GM18870 (cell line): ENCODE data around the gene C16orf54.
"Not testable (repeated sequence)": the region's sequence is repeated elsewhere in the genome, so short reads cannot be mapped to it uniquely, and the experiment has no call there.

Experiments
- ATAC-seq: cut with Tn5 transposase; IDR thresholded peaks from one replicate; pipeline ENCODE4 v1.9.1; 2021; ENCODE audit warnings: moderate library complexity; ENCODE audit not compliant: unreplicated experiment

The C16orf54 gene

DNA sequence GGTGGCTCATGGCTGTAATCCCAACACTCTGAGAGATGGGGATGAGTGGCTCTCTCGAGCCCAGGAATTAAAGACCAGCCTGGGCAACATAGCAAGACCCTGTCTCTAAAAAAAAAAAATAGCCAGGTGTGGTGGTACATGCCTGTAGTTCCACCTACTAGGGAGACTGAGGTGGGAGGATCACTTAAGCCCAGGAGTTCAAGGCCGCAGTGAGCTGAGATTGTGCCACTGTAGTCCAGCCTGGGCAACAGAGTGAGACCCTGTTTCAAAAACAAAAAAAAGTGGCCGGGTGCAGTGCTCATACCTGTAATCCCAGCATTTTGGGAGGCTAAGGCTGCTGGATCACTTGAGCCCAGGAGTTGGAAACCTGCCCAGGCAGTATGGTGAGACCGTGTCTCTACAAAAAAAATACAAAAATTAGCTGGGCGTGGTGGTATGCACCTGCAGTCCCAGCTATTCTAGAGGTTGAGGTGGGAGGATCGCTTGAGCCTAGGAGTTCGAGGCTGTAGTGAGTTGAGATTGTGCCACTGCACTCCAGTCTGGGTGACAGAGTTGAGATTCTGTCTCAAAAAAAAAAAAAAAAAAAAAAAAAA lies 3.0 kb downstream of the C16orf54 start:
- no peak for ATAC-seq

DNA sequence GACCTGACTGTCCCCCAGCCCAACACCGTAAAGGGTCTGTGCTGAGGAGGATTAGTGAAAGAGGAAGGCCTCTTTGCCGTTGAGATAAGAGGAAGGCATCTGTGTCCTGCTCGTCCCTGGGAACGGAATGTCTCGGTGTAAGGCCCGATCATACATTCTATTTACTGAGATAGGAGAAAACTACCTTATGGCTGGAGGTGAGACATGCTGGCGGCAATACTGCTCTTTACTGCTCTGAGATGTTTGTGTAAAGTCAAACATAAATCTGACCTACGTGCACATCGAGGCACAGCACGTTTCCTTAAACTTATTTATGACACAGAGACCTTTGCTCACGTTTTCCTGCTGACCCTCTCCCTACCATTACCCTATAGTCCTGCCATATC lies 5.2 kb downstream of the C16orf54 start:
- not testable (repeated sequence) for ATAC-seq

DNA sequence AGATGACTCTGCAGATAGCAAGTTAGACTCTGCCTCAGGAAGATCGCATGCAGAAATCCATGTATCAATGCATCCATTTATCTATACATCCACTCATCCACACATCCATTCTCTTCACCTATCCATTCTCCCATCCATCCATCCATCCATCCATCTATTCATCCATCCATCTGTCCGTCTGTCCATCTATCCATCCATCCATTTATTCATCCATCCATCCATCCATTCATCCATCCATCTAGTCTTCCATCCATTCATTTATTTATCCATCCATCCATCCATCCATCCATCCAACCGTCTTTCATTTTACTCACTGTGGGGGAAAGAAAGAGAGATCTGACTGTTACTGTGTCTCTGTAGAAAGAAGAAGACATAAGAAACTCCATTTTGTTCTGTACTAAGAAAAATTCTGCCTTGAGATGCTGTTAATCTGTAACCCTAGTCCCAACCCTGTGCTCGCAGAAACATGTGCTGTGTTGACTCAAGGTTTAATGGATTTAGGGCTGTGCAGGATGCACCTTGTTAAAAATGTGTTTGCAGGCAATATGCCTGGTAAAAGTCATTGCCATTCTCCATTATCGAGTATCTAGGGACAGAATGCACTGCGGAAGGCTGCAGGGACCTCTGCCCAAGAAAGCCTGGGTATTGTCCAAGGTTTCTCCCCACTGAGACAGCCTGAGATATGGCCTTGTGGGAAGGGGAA lies 5.7 kb downstream of the C16orf54 start:
- ATAC-seq, result not testable (repeated sequence)

GRCh38 chr16:29738514-29738913 lies 7.3 kb downstream of the C16orf54 start:
- no peak for ATAC-seq

DNA sequence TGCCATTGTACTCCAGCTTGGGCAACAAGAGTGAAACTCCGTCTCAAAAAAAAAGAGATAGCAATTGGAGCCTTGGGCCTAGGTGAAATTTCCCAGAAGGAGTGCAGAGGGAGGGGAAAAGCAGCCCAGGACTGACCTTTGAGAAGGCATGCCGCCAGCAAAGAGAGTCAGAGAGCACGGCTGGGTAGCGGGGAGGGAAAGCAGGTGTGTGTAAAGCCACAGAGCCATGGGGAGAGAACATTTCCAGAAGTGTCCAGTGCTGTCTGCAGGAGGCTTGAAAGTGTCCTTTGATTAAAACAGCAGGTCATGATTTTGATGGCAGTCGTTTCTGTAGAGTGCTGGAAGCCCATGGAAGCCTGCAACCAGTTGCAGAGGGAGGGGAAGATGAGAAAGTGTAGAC lies 8.1 kb downstream of the C16orf54 start:
- ATAC-seq, result no peak

DNA sequence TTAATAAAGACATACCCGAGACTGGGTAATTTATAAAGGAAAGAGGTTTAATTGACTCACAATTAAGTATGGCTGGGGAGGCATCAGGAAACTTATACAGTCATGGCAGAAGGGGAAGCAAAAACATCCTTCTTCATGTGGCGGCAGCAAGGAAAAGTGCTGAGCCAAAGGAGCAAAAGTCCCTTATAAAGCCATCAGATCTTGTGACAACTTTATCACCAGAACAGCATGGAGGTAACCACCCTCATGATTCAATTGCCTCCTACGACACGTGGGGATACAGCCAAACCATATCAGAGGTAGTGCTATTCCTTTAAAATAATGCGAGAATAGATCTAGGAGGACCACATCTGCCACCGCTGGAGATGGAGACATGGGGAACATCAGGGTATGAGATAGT lies 9.0 kb downstream of the C16orf54 start:
- no peak for ATAC-seq

DNA sequence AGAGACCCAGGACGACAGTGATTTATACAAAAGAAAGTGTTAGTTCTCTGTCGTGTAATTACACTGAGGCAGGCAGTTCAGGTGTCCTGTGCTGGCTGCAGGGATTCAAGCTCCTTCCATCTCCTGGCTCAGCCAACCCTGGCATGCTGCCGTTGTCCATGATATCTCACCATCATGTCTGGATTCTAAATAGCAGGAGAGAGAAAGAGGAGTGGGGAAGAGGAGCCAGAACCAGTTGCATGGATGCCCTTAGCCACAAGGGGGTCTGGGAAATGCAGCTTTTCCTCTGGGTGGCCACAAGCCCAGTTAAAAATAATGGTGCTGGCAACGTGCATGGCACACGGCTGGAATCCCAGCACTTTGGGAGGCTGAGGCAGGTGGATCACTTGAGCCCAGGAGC lies 9.7 kb downstream of the C16orf54 start:
- no peak for ATAC-seq

GRCh38 chr16:29734786-29735185 lies 11.0 kb downstream of the C16orf54 start:
- no peak for ATAC-seq

- not testable (repeated sequence) for ATAC-seq
These were observed 13.8 kb downstream of the C16orf54 start for GRCh38 chr16:29731768-29732601.

- ATAC-seq, result no peak
These were observed 15.1 kb downstream of the C16orf54 start for GRCh38 chr16:29730649-29731048.

DNA sequence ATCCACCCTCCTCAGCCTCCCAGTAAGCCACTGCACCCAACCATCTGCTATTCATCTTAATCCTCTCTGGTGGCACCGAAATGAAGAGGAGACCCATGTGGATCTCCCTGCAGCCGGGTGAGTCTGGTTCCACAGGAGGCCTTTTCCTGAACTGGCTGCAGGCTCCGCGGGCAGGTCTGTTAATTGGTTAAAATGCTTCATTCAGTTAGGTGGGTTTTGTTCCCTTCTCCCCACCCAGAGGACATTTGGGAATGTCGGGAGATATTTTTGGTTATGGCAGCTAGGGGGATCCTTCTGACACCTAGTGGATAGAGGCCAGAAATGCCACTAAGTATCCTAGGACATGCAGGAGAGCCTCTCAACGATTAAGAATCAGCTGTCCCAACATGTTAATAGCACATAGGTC lies 16.7 kb downstream of the C16orf54 start:
- ATAC-seq, result no peak

DNA sequence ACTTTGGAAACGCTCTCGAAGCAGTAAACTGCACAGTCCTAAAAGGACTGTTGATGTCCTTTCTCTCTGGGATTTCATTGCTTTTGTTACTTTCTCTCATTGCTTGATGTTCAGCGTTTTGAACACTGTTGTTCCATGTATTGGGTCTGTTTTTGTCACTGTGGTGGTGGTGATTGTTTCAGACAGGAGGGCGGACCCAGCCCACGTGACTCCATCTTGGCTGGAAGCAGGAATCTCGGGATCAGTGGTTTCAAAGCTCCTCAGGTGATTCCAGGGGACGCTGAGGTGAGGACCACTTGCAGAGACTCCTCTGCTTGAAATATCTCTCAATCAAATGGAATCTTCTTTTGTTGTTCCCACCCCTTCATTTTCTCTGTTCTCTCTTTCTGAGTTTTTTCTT lies 18.3 kb downstream of the C16orf54 start:
- ATAC-seq, result no peak

- no peak for ATAC-seq
These were observed 18.9 kb downstream of the C16orf54 start for GRCh38 chr16:29726845-29727377.

- not testable (repeated sequence) for ATAC-seq
These were observed 24.5 kb downstream of the C16orf54 start for GRCh38 chr16:29721167-29721879.

- ATAC-seq, result no peak
These were observed 25.1 kb downstream of the C16orf54 start for GRCh38 chr16:29720703-29721102.

DNA sequence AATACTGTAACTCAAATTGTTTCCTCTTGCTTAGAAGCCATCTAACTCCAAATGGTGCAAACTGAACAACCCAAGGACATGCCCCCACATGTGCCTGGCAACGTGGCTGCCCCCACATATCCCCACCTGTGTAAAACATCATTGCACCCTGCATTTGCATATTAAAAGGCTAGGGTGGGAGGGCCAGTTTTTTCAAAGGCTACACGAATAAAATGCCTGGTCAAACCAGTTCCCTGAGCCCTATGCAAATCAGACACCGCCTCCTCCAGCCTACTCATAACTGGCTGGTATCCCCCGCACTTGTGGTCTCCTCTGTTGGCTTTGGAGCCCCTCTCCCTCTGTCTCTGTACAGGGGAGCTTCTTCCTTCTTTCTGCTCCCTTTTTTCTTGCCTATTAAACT lies 26.7 kb downstream of the C16orf54 start:
- ATAC-seq, result no peak

- ATAC-seq, result no peak
These were observed 28.7 kb downstream of the C16orf54 start for GRCh38 chr16:29717113-29717512.

DNA sequence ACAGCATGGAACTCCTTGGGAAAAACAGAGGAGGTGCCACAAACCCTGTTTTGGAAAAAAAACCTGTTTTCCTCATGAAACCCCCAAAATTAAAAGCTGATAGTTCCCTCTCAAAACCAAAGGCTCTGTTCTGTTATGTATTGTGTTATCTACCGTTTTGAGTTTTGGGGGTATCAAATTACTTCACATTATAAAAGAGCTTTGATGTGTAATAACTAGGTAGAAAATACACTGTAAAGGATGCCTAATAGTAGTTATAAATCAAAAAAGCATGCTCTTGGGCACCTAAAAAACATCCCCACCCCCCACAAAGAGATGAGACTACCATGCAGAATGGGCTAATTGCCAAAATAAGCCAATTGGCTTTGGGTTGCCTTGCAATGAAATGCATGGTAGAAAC lies 30.8 kb downstream of the C16orf54 start:
- no peak for ATAC-seq

DNA sequence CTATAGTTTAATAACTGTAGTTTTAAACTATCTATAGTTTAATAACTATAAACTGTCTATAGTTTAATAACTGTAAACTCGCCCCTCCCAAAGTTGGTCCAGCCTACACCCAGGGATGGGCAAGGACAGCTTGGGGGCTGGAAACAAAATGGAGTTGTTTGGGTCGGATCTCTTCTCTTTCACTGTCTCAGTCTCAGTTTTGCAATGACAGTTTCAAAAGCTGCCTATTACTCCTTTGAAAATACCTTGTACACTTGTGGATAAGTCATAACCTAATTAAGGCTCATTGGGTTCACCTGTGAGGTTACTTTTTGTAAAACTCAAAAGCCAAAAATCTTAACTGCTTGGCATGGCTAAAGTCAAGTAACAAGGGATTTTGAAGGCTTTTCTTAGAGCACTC lies 31.4 kb downstream of the C16orf54 start:
- no peak for ATAC-seq

GRCh38 chr16:29712809-29713208 lies 33.0 kb downstream of the C16orf54 start:
- no peak for ATAC-seq
